HG03095 (cell line): ENCODE results near the gene CCDC15.
"Not testable (repeated sequence)": the region's sequence is repeated elsewhere in the genome, so short reads cannot be mapped to it uniquely, and the experiment has no call there.

Experiments
- ATAC-seq: cut with Tn5 transposase; IDR thresholded peaks from one replicate; pipeline ENCODE4 v1.9.1; 2021; ENCODE audit warnings: moderate library complexity; ENCODE audit not compliant: unreplicated experiment

Gene CCDC15

GRCh38 chr11:125081098-125081798, 127.2 kb downstream of the CCDC15 start:
- ATAC-seq, result no peak

GRCh38 chr11:125082040-125082439, 128.0 kb downstream of the CCDC15 start:
- no peak for ATAC-seq

- no peak for ATAC-seq
Observed at GRCh38 chr11:125082611-125083311, 128.8 kb downstream of the CCDC15 start.

GRCh38 chr11:125083312-125084056, 129.5 kb downstream of the CCDC15 start:
- no peak for ATAC-seq

GRCh38 chr11:125084057-125084416, 130.0 kb downstream of the CCDC15 start:
- no peak for ATAC-seq

GRCh38 chr11:125084761-125085231, 130.8 kb downstream of the CCDC15 start:
- no peak for ATAC-seq

- no peak for ATAC-seq
Observed at GRCh38 chr11:125085301-125086081, 131.5 kb downstream of the CCDC15 start.

- ATAC-seq, result no peak
Observed at GRCh38 chr11:125086633-125087296, 132.8 kb downstream of the CCDC15 start.

- no peak for ATAC-seq
Observed at GRCh38 chr11:125088123-125088522, 134.1 kb downstream of the CCDC15 start.

GRCh38 chr11:125088576-125089455, 134.8 kb downstream of the CCDC15 start:
- ATAC-seq, result no peak

- not testable (repeated sequence) for ATAC-seq
Observed at GRCh38 chr11:125089481-125089880, 135.5 kb downstream of the CCDC15 start.

- not testable (repeated sequence) for ATAC-seq
Observed at GRCh38 chr11:125090151-125090550, 136.1 kb downstream of the CCDC15 start.

GRCh38 chr11:125090816-125091215, 136.8 kb downstream of the CCDC15 start:
- no peak for ATAC-seq
